IPS DF 19.7 (cell line): ENCODE data around the gene PUSL1.

ENCODE experiments used
- DNase-seq: peaks from one replicate; pipeline ENCODE4 v3.0.0-alpha.2; 2013; ENCODE audit warnings: low read depth, low spot score

The PUSL1 gene, protein sequence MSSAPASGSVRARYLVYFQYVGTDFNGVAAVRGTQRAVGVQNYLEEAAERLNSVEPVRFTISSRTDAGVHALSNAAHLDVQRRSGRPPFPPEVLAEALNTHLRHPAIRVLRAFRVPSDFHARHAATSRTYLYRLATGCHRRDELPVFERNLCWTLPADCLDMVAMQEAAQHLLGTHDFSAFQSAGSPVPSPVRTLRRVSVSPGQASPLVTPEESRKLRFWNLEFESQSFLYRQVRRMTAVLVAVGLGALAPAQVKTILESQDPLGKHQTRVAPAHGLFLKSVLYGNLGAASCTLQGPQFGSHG

DNA sequence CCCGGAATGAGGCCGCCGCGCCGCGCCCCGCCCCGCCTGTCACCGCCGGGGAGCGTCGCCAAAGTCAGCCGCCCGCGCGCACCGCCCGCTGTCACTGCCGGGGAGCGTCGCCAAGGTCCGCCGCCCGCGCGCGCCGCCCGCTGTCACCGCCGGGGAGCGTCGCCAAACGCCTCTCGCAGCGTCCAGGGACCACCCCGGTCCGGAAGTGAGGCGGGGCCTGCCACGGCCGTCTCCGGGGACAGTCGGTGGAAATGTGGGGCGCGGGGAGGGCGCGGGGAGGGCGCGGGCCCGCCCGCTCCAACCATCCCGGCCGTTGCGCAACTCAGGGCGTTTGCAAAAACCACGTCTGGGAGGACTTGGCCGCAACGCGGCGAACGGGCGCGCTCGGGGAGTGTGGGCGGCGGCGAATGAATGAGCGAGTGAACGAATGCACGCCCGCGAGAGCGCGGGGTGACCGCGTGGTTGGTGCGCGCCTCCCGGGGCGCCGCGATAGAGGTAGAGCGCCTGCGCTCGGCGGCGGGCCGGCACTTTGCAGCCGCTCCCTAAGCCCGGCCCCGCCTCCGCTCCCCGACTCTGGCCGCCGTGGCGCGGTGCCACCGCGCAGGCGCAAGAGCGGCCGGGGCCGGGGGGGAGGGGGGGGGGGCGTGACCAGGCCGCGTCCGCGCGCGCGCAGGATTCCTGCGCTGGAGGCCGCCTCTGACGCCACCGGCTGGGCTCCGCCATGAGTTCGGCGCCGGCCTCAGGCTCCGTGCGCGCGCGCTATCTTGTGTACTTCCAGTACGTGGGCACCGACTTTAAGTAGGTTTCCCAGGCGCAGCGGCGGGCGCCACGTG, at the start of gene PUSL1, which contains the start of gene ACAP3:
Gene PUSL1 (plus strand): TSS at position 675 of the 833 bp plus-strand sequence. CDS start 47 bp downstream, at position 722.
Gene ACAP3 (minus strand): TSS at position 8 of the 833 bp plus-strand sequence. CDS start 115 bp downstream, outside the sequence.
- no peak for DNase-seq

DNA sequence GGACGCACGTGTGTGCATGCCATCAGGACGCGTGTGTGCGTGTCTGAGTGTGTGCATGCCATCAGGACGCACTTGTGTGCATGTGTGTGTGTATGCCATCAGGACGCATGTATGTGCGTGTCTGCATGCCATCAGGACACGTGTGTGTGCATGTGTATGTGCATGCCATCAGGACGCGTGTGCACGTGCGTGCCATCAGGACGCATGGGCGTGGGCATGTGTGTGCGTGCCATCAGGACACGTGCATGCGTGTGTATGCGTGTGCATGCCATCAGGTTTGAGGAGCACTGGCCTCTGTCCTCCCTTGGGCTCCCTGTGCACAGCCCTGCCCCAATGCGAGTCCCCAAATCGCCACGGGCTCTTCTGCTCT, 49.3 kb upstream of the PUSL1 start:
- no peak for DNase-seq

DNA sequence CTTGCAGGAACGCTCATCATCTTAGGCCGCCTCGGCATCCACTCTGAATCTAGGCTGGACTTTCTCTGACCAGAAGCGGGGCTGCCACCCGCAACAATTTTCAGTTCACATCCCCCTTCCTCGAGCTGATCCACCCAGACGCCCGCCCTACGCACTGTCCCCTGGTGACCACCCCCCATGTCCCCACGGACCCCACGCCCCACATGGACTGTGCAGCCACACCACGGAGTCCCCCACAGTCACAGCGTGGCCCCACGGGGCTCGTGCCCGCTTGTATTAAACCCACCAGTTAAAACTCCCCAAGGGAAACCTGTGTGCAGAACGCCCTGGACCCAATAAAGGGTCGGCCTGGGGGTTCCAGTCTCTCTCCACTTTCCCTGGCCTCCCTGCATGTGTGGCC, 48.9 kb upstream of the PUSL1 start:
- no peak for DNase-seq

DNA sequence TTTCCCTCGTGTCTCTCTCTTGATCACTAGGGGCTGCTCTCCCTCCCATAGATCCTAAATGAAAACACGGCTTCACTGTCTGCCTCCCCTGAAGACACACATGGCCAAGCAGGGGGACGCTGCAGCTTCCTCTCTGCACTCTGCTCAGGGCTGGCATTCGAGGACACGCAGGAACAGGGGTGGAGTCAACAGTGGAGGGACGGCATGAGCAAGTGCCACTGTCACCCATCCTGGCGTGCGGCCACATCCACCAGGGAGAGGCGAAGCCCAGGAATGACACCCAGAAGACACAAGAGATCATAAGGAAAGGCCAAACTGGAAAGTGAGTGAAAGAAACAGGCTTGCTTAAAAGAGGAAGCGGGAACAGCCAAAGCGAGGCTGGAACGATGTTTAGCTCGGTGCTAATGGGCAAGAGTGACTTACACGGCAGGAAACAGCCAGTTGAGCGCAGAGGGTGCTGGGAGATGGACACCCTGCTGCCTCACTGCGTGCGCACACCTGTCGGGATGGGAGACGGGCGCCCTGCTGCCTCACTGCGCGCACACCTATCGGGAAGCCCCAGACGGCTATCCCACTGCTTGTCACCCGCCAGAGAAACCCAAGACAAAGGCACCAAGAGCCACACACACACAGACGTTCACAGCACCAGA, 48.3 kb upstream of the PUSL1 start:
- no peak for DNase-seq

DNA sequence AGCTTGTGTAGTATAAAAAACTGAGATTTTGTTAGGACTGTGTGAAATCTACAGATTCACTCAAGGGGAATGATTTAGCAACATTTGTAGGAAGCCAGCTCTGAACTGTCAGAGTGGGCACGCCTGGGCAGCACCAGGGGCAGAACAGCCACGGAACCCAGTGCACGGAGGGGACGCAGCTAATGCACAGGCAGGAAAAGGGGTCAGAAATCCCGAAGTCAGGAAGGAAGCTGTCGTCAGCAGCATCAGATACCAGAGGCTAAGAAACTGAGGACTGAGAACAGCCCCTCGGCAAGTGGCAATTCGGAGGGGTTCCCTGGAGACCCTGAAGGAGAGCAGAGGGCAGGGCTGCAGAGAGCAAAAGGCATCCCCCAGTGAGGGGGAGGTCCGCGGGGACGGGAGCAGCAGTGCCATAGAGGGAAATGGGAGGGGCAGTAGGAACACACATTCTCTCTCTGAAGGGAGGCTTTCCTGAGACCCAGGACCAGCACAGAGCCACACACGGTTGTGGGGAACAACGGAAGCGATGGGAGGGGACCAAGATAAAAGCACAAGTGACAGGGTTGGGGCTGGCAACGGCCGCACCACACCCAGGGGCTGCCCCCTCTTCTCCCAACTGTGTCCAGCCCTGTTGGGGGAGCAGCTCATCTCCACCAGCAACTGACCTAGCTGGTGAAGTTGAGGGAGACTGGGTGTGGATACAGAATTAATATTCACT, 47.4 kb upstream of the PUSL1 start:
- no peak for DNase-seq

DNA sequence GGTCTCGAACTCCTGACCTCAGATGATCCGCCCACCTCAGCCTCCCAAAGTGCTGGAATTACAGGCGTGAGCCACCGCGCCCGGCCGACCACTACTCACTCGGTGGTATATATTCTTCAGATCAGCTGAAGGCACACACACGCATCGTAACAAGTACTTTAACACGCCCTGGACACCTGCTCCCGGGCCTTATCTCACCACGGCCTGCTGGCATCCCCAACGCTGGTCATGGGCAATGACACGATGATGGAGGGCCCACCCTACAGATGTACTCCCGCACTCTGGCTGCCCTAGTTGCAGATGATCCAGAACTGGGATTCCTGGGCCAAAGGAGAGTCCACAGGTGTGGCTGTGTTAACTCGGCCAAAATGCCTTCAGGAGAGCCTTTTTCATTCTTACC, 46.3 kb upstream of the PUSL1 start:
- DNase-seq, result no peak

DNA sequence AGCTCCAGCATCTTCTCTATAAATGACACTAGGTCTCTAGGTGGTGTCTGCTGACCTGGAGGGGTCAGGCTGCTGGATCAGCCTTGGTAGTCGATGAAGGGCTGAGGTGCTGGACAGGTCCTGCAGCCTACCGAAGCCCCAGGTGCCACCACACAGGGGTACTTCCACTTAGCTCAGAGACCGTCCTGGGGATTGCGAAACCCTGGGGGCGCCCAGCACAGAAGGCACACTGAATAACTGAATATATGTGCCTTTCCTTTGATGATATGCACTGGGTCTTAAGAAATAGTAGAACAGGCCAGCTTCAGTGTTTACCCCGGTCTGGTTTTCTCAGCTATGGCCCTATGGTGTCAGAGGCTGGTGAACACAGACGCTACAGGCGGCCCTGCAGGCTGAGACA, 45.6 kb upstream of the PUSL1 start:
- DNase-seq, result no peak

DNA sequence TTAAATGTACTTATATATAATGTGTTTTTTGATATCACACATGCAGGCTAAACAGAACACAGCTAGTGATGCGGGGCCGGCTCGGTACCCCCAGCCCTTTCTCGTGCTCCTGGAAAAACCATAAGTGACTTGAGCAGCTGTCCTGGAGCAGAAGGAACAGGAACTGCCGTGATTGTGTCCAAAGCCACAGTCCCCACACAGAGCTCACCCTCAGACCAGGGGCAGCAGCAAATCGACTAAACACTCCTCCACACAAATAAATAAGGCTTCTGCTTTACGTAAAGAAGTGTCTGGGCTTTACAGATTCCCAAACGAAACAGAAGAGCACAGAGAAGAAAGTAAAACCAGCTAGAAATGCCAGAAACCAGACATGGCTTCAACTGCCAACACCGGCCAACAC, 44.4 kb upstream of the PUSL1 start:
- no peak for DNase-seq

DNA sequence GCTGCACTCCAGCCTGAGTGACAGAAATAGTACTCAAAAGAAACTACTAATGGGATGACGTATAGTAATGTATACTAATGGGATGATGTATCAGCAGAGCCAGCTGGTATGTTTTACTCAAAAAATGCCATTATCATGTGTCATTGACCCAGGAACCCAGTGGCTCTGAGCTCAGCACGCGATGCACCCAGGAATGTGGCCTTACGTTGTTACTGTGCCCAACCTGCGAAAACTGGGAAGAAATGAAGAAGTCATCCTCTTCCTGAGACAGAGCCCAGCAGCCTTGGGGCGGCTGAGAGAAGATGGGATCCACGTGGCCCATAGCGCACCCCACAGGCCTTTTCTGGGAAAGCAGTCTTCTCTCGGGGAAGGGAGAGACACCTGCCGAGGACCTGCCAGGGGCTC, 43.5 kb upstream of the PUSL1 start:
- DNase-seq, result no peak

DNA sequence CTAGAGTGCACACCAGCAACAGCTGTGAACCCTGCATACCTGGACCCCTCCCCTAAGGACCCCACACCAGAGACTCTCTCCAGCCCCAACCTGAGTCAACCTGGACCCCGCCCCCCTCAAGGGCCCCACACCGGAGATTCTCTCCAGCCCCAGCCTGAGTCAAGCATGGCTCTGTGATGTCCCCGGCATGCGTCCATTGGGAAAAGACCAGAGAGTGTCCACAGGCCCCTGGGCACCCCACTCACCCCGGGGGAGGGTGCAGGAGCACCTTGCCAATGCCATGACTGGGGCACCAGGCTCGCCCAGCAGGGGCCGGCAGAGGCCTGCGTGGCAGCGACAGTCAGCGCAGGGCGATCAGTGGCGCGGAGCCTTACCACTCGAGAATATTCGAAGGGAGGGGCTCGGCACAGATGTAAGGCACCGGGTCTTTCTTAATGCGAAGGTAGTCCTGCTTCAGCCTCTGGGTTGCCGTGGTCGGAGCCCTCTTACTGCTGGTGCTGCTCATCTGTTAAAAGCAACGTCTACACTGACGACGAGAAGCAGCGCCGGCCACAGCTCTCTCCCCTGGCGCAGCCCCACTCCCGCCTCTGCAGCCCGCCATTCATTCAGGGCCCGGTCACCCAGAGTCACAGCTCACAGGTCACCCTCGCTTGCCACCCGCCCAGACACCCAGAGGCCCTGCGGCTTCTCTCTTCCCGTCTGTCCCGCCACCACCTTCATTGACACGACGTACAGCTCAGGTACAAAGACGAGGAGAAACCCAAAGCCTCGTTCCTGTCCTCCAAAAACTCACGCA, 40.7 kb upstream of the PUSL1 start:
- no peak for DNase-seq

DNA sequence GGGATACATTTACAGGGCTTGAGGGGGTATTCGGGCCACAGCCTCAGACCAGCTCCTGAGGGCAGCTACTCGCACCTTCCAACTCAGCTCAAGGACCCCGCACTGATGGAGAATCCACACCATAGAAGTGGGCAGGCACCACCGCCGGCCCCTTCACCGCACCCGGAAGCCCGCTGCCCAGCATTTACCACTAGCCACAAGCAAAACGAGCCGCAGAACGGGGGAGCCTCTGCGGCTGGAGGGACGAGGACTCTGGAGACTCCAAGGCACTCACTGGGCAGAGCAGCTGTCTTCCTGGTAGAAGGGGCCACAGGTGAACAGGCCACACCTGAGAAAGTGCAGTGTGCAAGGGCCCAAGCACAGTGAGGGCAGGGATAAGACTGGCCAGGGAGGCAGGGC, 40.1 kb upstream of the PUSL1 start:
- DNase-seq, result no peak

DNA sequence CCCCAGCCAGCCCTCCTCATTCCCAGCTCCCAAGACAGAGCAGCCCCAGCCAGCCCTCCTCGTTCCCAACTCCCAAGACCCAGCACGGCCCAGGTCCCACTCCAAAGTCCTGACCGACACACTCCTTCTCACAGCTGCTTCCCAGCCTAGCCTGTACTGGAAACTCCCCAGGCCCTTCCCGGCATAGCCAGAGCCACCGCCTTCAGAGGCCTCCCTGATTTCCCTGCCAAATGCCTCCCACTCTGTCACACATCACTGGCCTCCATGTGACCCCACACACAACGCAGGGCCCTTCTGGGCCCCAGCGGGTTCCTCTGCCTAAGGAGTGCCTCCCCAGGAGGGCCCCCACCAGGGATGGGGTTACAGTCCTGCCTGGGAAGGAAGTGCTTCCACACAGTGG, 37.6 kb upstream of the PUSL1 start:
- no peak for DNase-seq

DNA sequence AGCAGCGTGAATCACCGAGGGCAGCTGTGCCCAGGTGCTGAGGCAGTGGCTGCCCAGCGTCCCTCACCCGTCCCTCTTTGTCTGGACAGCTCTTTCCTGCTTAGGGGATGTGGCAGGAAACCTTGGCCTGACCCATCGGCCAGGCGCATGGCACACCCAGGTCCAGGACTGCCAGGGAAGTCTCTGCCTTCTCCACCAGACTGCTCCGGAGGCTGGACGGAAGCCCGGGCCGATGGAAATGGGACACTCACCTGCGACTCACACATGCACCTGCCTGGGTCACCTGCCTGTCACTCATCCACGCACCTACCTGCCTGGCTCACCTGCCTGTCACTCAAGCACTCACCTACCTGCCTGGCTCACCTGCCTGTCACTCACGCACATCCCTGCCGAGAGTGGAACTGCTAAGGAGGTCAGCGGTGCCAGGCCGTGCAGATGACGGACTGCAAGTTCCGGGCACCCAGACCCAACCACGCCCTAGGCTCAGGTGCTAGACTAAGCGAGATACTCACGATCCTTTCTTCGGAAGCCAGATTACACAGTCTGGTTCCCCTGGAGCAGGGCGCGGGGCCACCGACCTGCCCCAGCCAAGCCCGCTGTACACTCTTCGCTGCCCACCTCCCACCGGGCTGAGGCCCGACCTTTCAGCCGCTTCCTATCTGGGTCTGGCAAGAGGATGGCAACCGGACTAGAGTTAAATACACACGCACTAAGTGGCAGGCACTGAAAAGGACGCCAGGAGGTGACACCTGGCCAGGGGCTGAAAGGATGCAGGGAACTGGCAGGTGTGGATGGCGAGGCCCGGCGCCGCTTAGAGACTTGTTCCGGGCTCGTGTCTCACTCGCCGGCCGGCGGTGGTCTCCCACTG, 35.8 kb upstream of the PUSL1 start:
- no peak for DNase-seq

DNA sequence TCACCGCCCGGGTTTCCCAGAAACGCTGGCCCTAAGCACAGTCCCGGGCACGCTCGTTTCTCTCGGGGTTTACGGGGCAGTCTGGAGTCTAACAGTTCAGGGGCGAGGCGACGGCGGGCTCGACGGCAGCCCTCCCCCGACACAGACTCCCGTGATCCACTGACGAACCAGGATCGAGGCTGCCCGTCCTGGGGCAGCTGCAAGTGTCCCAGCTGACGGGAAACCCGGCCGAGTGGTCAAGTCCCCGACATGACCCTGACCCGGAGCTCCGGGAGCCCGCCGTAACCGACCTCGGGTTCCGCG, 35.2 kb upstream of the PUSL1 start:
- DNase-seq, result no peak

DNA sequence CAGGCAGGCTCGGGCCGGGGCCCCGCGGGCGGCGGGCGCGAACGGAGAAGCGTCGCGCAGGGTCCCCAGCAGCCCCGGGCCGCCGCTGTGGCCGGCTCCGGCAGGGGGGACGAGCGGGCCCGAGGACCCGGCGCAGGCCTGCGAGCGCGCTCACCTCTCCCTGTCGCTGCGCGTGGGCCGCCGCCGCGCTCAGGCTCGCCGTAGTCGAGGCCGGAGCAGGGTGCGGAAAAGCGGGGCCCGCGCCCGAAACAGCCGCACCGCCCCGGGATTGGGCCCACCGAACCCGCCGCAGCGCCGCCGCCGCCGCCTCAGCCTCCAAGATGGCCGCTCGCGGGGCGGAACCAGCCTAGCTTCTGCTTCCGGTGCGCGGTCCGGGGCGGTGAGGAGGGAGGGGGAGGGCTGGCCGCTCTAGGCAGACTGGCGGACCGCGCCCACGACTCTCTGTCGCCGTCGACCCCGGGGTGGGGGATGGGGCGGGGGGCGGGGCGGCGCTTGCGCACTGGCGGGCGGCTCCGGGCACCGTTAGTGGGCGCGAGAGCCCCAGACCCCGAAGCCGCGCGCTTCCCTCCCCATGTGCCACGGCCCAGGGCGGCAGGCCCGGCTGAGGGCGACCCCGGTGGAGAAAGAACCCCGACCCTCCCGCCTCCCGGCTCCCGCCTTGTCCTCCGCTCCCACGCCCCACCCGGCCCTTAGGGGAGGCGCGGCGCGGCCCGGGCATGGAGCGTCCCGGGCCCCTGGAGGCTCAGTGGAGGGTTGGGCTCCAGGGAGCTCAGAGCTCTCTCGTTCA, 34.7 kb upstream of the PUSL1 start, which contains the start of gene UBE2J2:
Gene UBE2J2 (minus strand): TSS at position 343 of the 787 bp plus-strand sequence. CDS start 5,862 bp downstream, outside the sequence.
- DNase-seq, result peak; percentile 47

DNA sequence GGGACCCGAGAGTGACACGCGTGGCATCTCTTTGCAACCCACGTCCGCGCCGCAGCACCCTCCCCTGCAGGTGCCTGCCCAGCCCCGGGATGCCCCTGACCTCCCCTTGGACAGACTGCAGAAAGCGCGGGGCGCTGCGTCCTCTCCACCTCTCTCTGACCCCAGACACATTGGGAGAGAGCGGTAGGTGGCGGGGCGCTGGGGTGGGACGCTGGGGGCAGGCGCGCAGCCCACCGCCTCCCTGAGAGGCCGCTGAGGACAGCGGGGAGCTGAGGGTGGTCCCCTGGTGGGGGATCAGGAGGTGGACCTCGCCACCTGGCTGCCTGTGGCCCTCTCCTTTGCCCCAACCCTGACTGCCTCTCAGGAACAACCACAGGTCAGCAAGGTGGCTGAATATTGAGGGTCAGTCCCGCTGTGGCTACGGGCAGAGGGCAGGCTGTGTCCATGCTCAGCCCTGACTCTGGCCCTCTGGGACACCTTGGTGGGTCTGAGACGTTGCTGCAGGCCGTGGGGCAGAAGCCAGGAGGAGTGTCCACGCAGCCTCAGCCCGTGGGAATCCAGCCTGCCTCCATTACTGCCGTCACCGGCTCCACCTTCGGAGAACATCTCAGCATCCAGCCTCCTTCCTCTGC, 34.0 kb upstream of the PUSL1 start:
- no peak for DNase-seq

DNA sequence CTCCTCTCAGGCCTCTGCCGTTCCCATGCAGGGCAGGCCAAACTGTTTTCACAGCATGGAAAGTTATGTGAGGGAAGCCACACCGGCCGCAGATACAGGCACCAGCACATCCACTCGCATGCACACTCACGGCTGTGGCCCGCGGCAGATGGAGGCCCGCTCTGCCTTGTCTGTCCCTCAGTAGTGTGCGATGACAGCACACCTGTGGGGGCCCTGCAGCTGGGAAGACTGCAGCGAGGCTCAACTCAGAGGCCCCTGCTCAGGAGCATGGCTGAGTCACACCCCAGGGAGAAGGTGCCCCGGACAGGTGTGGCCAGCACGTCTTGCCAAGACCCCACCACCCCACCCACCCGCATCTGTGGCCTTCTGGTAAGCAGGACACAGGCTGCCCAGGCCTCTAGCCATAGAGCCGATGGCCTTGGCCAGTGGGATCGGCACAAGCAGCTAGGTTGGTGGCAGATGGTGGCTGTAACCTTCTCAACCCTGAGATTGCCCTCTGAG, 33.4 kb upstream of the PUSL1 start:
- no peak for DNase-seq

DNA sequence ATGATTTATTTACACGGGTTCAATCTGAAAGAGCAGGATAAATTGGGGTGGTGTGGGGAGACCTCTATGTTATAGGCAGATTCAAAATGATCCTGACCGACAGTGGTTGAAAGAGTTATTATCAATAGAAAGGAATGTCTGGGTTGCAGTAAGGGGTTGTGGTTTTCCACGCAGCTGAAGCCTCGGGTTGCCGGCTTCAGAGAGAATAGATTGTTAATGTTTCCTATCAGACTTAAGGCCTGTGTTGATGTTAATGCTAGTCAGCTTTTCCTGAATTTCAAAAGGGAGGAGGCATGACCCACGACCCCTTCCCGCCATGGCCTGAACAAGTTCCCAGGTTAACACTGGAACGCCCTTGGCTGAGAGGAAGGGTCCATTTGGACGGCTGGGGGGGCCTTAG, 32.6 kb upstream of the PUSL1 start:
- no peak for DNase-seq

DNA sequence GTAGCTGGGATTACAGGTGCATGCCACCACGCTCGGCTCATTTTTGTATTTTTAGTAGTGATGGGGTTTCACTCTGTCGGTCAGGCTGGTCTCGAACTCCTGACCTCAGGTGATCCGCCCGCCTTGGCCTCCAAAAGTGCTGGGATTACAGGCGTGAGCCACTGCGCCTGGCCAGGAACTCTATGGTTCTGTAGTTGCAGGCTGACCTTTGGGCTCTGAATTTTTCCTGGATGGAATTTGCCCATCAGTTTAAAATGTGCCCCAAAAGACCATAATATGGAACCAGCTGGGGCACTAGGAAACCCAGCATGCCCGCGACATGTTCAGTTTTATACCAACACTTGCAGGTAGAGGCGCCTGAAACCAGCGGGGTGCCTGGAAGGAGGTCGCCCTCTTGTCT, 29.8 kb upstream of the PUSL1 start:
- no peak for DNase-seq
